ENCODE measurements around the gene HCN4.

DNA sequence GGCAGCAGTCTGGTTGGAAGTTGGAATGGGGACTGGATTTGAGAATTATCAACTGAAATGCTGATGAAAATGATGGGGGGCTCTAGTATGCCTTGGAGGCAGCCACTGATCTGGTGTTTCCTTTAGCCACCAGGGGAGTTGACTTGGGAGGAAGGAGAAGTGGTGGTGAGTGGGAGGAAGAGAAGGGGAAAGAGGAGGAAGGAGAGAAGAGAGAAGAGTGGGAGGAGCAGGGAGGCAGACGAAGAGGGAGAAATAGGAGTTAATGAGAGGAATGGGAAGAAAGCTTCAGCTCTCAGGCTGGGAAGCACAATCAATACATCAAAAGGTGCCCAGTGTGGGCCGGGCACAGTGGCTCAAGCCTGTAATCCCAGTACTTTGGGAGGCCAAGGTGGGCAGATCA, 23.3 kb upstream of the HCN4 start:
- TF ChIP-seq, protein P1, sequence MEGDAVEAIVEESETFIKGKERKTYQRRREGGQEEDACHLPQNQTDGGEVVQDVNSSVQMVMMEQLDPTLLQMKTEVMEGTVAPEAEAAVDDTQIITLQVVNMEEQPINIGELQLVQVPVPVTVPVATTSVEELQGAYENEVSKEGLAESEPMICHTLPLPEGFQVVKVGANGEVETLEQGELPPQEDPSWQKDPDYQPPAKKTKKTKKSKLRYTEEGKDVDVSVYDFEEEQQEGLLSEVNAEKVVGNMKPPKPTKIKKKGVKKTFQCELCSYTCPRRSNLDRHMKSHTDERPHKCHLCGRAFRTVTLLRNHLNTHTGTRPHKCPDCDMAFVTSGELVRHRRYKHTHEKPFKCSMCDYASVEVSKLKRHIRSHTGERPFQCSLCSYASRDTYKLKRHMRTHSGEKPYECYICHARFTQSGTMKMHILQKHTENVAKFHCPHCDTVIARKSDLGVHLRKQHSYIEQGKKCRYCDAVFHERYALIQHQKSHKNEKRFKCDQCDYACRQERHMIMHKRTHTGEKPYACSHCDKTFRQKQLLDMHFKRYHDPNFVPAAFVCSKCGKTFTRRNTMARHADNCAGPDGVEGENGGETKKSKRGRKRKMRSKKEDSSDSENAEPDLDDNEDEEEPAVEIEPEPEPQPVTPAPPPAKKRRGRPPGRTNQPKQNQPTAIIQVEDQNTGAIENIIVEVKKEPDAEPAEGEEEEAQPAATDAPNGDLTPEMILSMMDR (IDR thresholded peaks at IDR 0.05) = no peak
- TF ChIP-seq POLR2A (IDR thresholded peaks at IDR 0.05) = no peak
